Measurements from ENCODE around the gene INTS3. TPM values are rescaled to one million over a fixed set of nuclear protein-coding genes. Genes with fewer than 3 reads are reported as not detected.

Gene INTS3
- total RNA-seq, 1 experiment from 2014 or later, result 56.7 TPM

DNA sequence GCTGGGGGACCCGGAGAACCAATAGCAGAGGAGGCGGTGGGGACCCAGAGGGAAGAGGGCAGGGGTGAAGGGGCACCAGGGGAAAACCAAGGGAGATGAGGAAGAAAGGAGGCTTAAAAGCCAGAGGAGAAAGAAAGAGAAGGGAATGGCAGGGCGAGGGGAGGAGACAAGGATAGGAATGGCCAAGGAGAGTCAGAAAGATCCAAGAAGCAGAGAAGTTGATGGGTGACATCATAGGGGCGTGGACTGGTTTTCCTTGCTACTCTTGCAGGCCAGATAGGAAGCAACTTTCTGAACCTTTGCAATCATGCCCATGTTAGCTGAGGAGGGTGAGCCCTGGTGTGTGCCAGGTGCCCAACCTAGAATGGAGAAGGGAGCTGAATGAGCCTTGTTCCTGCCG is 44.0 kb upstream of the INTS3 start:
- Histone ChIP-seq H3K9me3 (ENCODE audit: low read depth, low read length, poor library complexity, severe bottlenecking) (no peaks in the 10 kb centered on the region), H3K27ac (ENCODE audit: low read depth, low read length, poor library complexity, severe bottlenecking) (no peak overlapping the region), H3K27me3 (replicated peaks; ENCODE audit: insufficient read depth, low read depth, low read length, poor library complexity) (peaks cover 29% of the 10 kb centered on the region), H3K36me3 (ENCODE audit: insufficient read depth, low read length, poor library complexity, severe bottlenecking) (no peaks in the 10 kb centered on the region), H3K4me1 (ENCODE audit: insufficient read depth, low read length, poor library complexity, severe bottlenecking) (peaks cover 12% of the 10 kb centered on the region), H3K4me3 (ENCODE audit: low read depth, low read length, poor library complexity, severe bottlenecking) (no peak overlapping the region)
- intact Hi-C loops (cut with micrococcal nuclease; ENCODE audit: unreplicated experiment), result no loop called here
- TF ChIP-seq, protein P1, sequence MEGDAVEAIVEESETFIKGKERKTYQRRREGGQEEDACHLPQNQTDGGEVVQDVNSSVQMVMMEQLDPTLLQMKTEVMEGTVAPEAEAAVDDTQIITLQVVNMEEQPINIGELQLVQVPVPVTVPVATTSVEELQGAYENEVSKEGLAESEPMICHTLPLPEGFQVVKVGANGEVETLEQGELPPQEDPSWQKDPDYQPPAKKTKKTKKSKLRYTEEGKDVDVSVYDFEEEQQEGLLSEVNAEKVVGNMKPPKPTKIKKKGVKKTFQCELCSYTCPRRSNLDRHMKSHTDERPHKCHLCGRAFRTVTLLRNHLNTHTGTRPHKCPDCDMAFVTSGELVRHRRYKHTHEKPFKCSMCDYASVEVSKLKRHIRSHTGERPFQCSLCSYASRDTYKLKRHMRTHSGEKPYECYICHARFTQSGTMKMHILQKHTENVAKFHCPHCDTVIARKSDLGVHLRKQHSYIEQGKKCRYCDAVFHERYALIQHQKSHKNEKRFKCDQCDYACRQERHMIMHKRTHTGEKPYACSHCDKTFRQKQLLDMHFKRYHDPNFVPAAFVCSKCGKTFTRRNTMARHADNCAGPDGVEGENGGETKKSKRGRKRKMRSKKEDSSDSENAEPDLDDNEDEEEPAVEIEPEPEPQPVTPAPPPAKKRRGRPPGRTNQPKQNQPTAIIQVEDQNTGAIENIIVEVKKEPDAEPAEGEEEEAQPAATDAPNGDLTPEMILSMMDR (conservative IDR thresholded peaks at IDR 0.05; ENCODE audit: low read depth, low read length), result no peak
- no peak for TF ChIP-seq EZH2 (IDR thresholded peaks at IDR 0.05; ENCODE audit: borderline replicate concordance, low read depth, low read length, poor library complexity, severe bottlenecking)
- ChIA-PET CTCF (no interaction called here), POLR2A (ENCODE audit: low non-redundant PET) (no interaction called here)
- no TSS peak for BruUV-seq (replicated peaks)
- DNase-seq (ENCODE audit: low spot score), result no peak

DNA sequence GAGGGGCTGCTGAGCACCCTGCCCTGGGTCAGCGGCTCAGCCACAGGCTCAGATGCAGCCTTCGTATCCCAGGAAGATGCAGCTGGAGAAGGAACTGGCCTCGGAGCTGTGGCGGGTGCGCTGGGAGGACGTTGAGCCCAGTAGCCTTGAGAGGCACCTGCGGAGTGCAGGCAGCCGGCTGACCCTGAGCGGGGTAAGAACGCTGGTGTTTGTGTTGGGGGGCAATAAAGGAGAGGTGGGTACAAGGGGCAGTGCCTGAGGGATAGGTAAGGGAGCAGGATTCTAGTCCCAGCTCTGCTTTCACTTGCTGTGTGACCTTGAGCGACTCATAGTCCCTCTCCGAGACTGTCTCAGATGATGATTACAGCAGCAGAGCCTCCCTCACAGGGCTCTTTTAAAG is 43.0 kb upstream of the INTS3 start:
- Histone ChIP-seq H3K4me3 (ENCODE audit: low read depth, low read length, poor library complexity, severe bottlenecking) (no peak overlapping the region), H3K4me1 (ENCODE audit: insufficient read depth, low read length, poor library complexity, severe bottlenecking) (peaks cover 2% of the 10 kb centered on the region), H3K27ac (ENCODE audit: low read depth, low read length, poor library complexity, severe bottlenecking) (no peak overlapping the region), H3K36me3 (ENCODE audit: insufficient read depth, low read length, poor library complexity, severe bottlenecking) (no peaks in the 10 kb centered on the region), H3K27me3 (replicated peaks; ENCODE audit: insufficient read depth, low read depth, low read length, poor library complexity) (peaks cover 18% of the 10 kb centered on the region), H3K9me3 (ENCODE audit: low read depth, low read length, poor library complexity, severe bottlenecking) (no peaks in the 10 kb centered on the region)
- no peak for DNase-seq (ENCODE audit: low spot score)
- intact Hi-C loops (cut with micrococcal nuclease; ENCODE audit: unreplicated experiment), result no loop called here
- ChIA-PET POLR2A (ENCODE audit: low non-redundant PET) (no interaction called here), CTCF (no interaction called here)
- no TSS peak for BruUV-seq (replicated peaks)
- TF ChIP-seq, protein P1 (conservative IDR thresholded peaks at IDR 0.05; ENCODE audit: low read depth, low read length), result no peak
- no peak for TF ChIP-seq EZH2 (IDR thresholded peaks at IDR 0.05; ENCODE audit: borderline replicate concordance, low read depth, low read length, poor library complexity, severe bottlenecking)

DNA sequence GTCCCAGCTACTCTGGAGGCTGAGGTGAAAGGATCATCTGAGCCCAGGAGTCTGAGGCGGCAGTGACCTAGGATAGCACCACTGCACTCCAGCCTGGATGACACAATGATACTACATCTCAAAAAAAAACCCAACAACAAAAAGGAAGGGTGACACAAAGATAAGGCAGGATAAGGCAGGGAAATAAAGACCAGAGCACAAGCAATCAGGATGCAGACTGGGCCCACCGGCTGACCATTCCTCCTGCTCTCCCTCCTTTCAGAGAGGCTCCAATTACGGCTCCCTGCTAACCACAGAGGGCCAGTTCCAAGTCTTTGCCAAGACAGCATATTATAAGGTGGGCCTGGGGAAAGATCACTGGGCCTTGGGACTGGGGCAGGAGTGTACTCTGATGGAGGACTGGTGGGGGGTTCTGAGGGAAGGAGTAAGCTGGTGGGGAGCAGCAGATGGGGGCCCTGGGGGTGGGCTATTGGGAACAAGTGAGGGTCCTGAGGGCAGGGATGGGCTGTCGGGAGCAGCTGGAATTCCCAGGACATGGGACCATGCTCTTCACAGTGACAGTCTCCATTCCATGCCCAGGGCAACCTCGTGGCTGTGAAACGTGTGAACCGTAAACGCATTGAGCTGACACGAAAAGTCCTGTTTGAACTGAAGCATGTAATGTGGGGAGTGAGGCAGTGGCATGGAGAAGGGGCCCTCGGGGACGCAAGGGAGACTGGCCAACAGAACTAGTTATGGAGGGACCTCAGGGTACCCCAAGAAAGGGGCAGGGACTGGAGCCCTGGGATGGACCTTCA is 42.1 kb upstream of the INTS3 start:
- Histone ChIP-seq H3K27me3 (replicated peaks; ENCODE audit: insufficient read depth, low read depth, low read length, poor library complexity) (peaks cover 10% of the 10 kb centered on the region), H3K36me3 (ENCODE audit: insufficient read depth, low read length, poor library complexity, severe bottlenecking) (no peaks in the 10 kb centered on the region), H3K9me3 (ENCODE audit: low read depth, low read length, poor library complexity, severe bottlenecking) (no peaks in the 10 kb centered on the region), H3K4me1 (ENCODE audit: insufficient read depth, low read length, poor library complexity, severe bottlenecking) (no peaks in the 10 kb centered on the region), H3K27ac (ENCODE audit: low read depth, low read length, poor library complexity, severe bottlenecking) (no peak overlapping the region), H3K4me3 (ENCODE audit: low read depth, low read length, poor library complexity, severe bottlenecking) (no peak overlapping the region)
- ChIA-PET POLR2A (ENCODE audit: low non-redundant PET) (no interaction called here), CTCF (no interaction called here)
- DNase-seq (ENCODE audit: low spot score), result no peak
- BruUV-seq (replicated peaks), result no TSS peak
- intact Hi-C loops (cut with micrococcal nuclease; ENCODE audit: unreplicated experiment), result no loop called here
- TF ChIP-seq, protein P1 (conservative IDR thresholded peaks at IDR 0.05; ENCODE audit: low read depth, low read length), result no peak
- no peak for TF ChIP-seq EZH2 (IDR thresholded peaks at IDR 0.05; ENCODE audit: borderline replicate concordance, low read depth, low read length, poor library complexity, severe bottlenecking)

Data from A673 (cell line).